H9 (cell line): ENCODE results near the gene PIM3. TPM values are rescaled to one million over a fixed set of nuclear protein-coding genes. Genes with fewer than 3 reads are reported as not detected.

ENCODE experiments used
- DNase-seq: peaks from one replicate; pipeline ENCODE4 v3.0.0-alpha.2; 2017
- H2AFZ ChIP-seq: one replicate; pipeline ENCODE4 v1.6.1; 2013; ENCODE audit warnings: mild to moderate bottlenecking, low read length, control low read depth, moderate library complexity
- H2AK5ac ChIP-seq: 2 replicates; pipeline ENCODE4 v1.6.1; 2013; ENCODE audit warnings: low read length, control low read depth, mixed read lengths; ENCODE audit not compliant: insufficient read length
- H2BK120ac ChIP-seq: one replicate; pipeline ENCODE4 v1.6.1; 2013; ENCODE audit warnings: low read depth, mild to moderate bottlenecking, low read length, control low read depth, inconsistent platforms; ENCODE audit not compliant: poor library complexity, severe bottlenecking
- H2BK12ac ChIP-seq: 2 replicates; pipeline ENCODE4 v1.6.1; 2013; ENCODE audit warnings: low read length, control low read depth, mixed read lengths, low read depth; ENCODE audit not compliant: insufficient read length
- H2BK15ac ChIP-seq: 2 replicates; pipeline ENCODE4 v1.6.1; 2013; ENCODE audit warnings: low read depth, low read length, control low read depth
- H2BK20ac ChIP-seq: one replicate; pipeline ENCODE4 v1.6.1; 2013; ENCODE audit warnings: low read depth, mild to moderate bottlenecking, low read length, control low read depth, inconsistent platforms; ENCODE audit not compliant: poor library complexity, severe bottlenecking
- H2BK5ac ChIP-seq: 2 replicates; pipeline ENCODE4 v1.6.1; 2013; ENCODE audit warnings: low read length, control low read depth, mixed read lengths; ENCODE audit not compliant: insufficient read length
- H3K14ac ChIP-seq: 2 replicates; pipeline ENCODE4 v1.6.1; 2013; ENCODE audit warnings: low read length, control low read depth; ENCODE audit not compliant: insufficient read depth
- H3K18ac ChIP-seq: 2 replicates; pipeline ENCODE4 v1.6.1; 2013; ENCODE audit warnings: low read depth, mild to moderate bottlenecking, mixed read lengths, low read length, control low read depth; ENCODE audit not compliant: insufficient read length
- H3K23ac ChIP-seq: 2 replicates; pipeline ENCODE4 v1.6.1; 2013; ENCODE audit warnings: low read length, control low read depth, mixed read lengths, low read depth; ENCODE audit not compliant: insufficient read length
- H3K23me2 ChIP-seq: 2 replicates; pipeline ENCODE4 v1.6.1; 2013; ENCODE audit warnings: low read depth, mild to moderate bottlenecking, mixed read lengths, low read length, control low read depth; ENCODE audit not compliant: insufficient read length, poor library complexity, severe bottlenecking
- H3K27ac ChIP-seq: 2 replicates; pipeline ENCODE4 v1.5.1; 2013; ENCODE audit warnings: low read length, control low read depth, mixed read lengths, low read depth; ENCODE audit not compliant: insufficient read length
- H3K27me3 ChIP-seq: 2 replicates; pipeline ENCODE4 v1.6.1; 2013; ENCODE audit warnings: low read length, control low read depth, inconsistent platforms; ENCODE audit not compliant: insufficient read depth
- H3K4ac ChIP-seq: 2 replicates; pipeline ENCODE4 v1.6.1; 2013; ENCODE audit warnings: low read depth, mild to moderate bottlenecking, control low read depth, inconsistent platforms, low read length, moderate library complexity
- H3K4me1 ChIP-seq: 2 replicates; pipeline ENCODE4 v1.6.1; 2013; ENCODE audit warnings: low read length, control low read depth, inconsistent platforms; ENCODE audit not compliant: insufficient read depth
- H3K4me2 ChIP-seq: 2 replicates; pipeline ENCODE4 v1.6.1; 2013; ENCODE audit warnings: low read length, control low read depth, mixed read lengths; ENCODE audit not compliant: insufficient read length, insufficient read depth
- H3K56ac ChIP-seq: 2 replicates; pipeline ENCODE4 v1.6.1; 2013; ENCODE audit warnings: low read depth, mild to moderate bottlenecking, mixed read lengths, low read length, control low read depth; ENCODE audit not compliant: insufficient read length
- H3K79me1 ChIP-seq: 2 replicates; pipeline ENCODE4 v1.6.1; 2013; ENCODE audit warnings: low read depth, mild to moderate bottlenecking, moderate library complexity, low read length, control low read depth, inconsistent platforms; ENCODE audit not compliant: insufficient read depth, poor library complexity, severe bottlenecking
- H3K79me2 ChIP-seq: 2 replicates; pipeline ENCODE4 v1.6.1; 2013; ENCODE audit warnings: low read length, control low read depth, inconsistent platforms; ENCODE audit not compliant: insufficient read depth
- H3K9ac ChIP-seq: 2 replicates; pipeline ENCODE4 v1.6.1; 2013; ENCODE audit warnings: low read length, control low read depth, mixed read lengths; ENCODE audit not compliant: insufficient read length; ENCODE audit errors: extremely low read depth
- H3K9me3 ChIP-seq: one replicate; pipeline ENCODE4 v1.6.1; 2013; ENCODE audit warnings: low read depth, low read length, inconsistent platforms; ENCODE audit not compliant: control insufficient read depth
- H3T11ph ChIP-seq: one replicate; pipeline ENCODE4 v1.6.1; 2013; ENCODE audit warnings: mild to moderate bottlenecking, low read length, control low read depth, inconsistent platforms
- H4K20me1 ChIP-seq: one replicate; pipeline ENCODE4 v1.6.1; 2013; ENCODE audit not compliant: control insufficient read depth, insufficient read length, insufficient read depth
- H4K5ac ChIP-seq: 2 replicates; pipeline ENCODE4 v1.6.1; 2013; ENCODE audit warnings: low read depth, mild to moderate bottlenecking, mixed read lengths, low read length, control low read depth; ENCODE audit not compliant: insufficient read length
- H4K8ac ChIP-seq: replicated peaks from 2 replicates; pipeline ENCODE4 v1.6.1; 2013; ENCODE audit warnings: low read length, control low read depth, mixed read lengths, low read depth; ENCODE audit not compliant: insufficient read length
- H4K91ac ChIP-seq: 2 replicates; pipeline ENCODE4 v1.6.1; 2013; ENCODE audit warnings: low read depth, mild to moderate bottlenecking, moderate library complexity, mixed read lengths, low read length, control low read depth; ENCODE audit not compliant: insufficient read length
- H3K27ac Mint-ChIP-seq, 3 experiments: 2 replicates in 2 of 3; 3 replicates in 1 of 3; pipeline ENCODE4 v1.8.0; 2020 to 2021; ENCODE audit warnings: mixed read lengths in 3 of 3, mild to moderate bottlenecking in 1 of 3, moderate library complexity in 1 of 3
- H3K27me3 Mint-ChIP-seq: 2 replicates; pipeline ENCODE4 v1.8.0; 2021; ENCODE audit warnings: low read depth, mild to moderate bottlenecking, moderate library complexity, mixed read lengths
- H3K36me3 Mint-ChIP-seq, 3 experiments: 2 replicates in 2 of 3; 3 replicates in 1 of 3; pipeline ENCODE4 v1.8.0; 2020 to 2021; ENCODE audit warnings: low read depth in 3 of 3, mixed read lengths in 3 of 3; ENCODE audit not compliant: insufficient read depth in 1 of 3
- H3K4me1 Mint-ChIP-seq, 2 experiments: 2 replicates each; pipeline ENCODE4 v1.8.0; 2020; ENCODE audit warnings: mixed read lengths in 2 of 2
- H3K4me3 Mint-ChIP-seq, 2 experiments: 2 replicates in 1 of 2; 3 replicates in 1 of 2; pipeline ENCODE4 v1.8.0; 2020 to 2021; ENCODE audit warnings: mild to moderate bottlenecking in 2 of 2, mixed read lengths in 2 of 2, moderate library complexity in 1 of 2
- H3K9me3 Mint-ChIP-seq, 2 experiments: 2 replicates in 1 of 2; 3 replicates in 1 of 2; pipeline ENCODE4 v1.8.0; 2020; ENCODE audit warnings: mild to moderate bottlenecking in 2 of 2, mixed read lengths in 2 of 2, moderate library complexity in 1 of 2
- WGBS: extraction: QIAGEN DNeasy Blood & Tissue Kit; methylation state at CpG from one replicate; pipeline ENCODE4 v1.1.7; 2013; ENCODE audit warnings: missing lambda C conversion rate, low lambda C conversion rate, mixed read lengths; ENCODE audit not compliant: insufficient read length; ENCODE audit errors: extremely low coverage; 5-methylcytosine and 5-hydroxymethylcytosine counted together
- total RNA-seq: library from RNA; stranded (reverse); gene quantifications from 2 replicates; pipeline ENCODE4 v1.2.1, GENCODE V29; 2021
- TF ChIP-seq, protein P1 (sequence below): fragments of 200-600 bp; sonication (generic); conservative IDR thresholded peaks from 3 replicates; pipeline ENCODE4 v1.8.0; 2021; ENCODE audit warnings: antibody characterized with exemption, mild to moderate bottlenecking

The PIM3 gene
- total RNA-seq, 1 experiment from 2014 or later, result 43.4 TPM

- no peaks in the 10 kb centered on the region for H4K20me1 ChIP-seq
- no peak overlapping the region for H4K8ac ChIP-seq
- H3K9me3 ChIP-seq, result no peaks in the 10 kb centered on the region
- H3K27ac Mint-ChIP-seq, result no peak overlapping the region
- H3K23ac ChIP-seq, result no peak overlapping the region
- no peak overlapping the region for H2BK5ac ChIP-seq
- no peaks in the 10 kb centered on the region for H3K79me1 ChIP-seq
- no peaks in the 10 kb centered on the region for H3K79me2 ChIP-seq
- peaks cover 9% of the 10 kb centered on the region; the same call in 1 of the 2 replicates for H3K27me3 ChIP-seq
- H3K9ac ChIP-seq, result no peak overlapping the region
- no peak for DNase-seq
- H3K18ac ChIP-seq, result no peak overlapping the region
- no peak overlapping the region for H4K91ac ChIP-seq
- H3K4me2 ChIP-seq, result no peak overlapping the region
- no peak overlapping the region for H3K27ac ChIP-seq
- H2AFZ ChIP-seq, result no peak overlapping the region
- WGBS, result no CpG with 5 or more reads among the region's 7 CpGs
- peaks cover 4% of the 10 kb centered on the region for H3K23me2 ChIP-seq
- H3K14ac ChIP-seq, result no peak overlapping the region
- H3K27me3 Mint-ChIP-seq, result peaks cover 32% of the 10 kb centered on the region
- peaks cover 11 to 21% of the 10 kb centered on the region in 2 experiments; a peak in 3 of 4 replicates for H3K4me1 Mint-ChIP-seq
- no peaks in the 10 kb centered on the region; a peak in 1 of 7 replicates for H3K36me3 Mint-ChIP-seq
- H3K4me1 ChIP-seq, result no peaks in the 10 kb centered on the region
- TF ChIP-seq, protein P1, sequence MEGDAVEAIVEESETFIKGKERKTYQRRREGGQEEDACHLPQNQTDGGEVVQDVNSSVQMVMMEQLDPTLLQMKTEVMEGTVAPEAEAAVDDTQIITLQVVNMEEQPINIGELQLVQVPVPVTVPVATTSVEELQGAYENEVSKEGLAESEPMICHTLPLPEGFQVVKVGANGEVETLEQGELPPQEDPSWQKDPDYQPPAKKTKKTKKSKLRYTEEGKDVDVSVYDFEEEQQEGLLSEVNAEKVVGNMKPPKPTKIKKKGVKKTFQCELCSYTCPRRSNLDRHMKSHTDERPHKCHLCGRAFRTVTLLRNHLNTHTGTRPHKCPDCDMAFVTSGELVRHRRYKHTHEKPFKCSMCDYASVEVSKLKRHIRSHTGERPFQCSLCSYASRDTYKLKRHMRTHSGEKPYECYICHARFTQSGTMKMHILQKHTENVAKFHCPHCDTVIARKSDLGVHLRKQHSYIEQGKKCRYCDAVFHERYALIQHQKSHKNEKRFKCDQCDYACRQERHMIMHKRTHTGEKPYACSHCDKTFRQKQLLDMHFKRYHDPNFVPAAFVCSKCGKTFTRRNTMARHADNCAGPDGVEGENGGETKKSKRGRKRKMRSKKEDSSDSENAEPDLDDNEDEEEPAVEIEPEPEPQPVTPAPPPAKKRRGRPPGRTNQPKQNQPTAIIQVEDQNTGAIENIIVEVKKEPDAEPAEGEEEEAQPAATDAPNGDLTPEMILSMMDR, result no peak
- no peak overlapping the region for H3K4me3 Mint-ChIP-seq
- no peak overlapping the region for H3K56ac ChIP-seq
- no peak overlapping the region for H2AK5ac ChIP-seq
- no peak overlapping the region for H2BK20ac ChIP-seq
- H2BK12ac ChIP-seq, result no peak overlapping the region
- no peak overlapping the region for H2BK15ac ChIP-seq
- H4K5ac ChIP-seq, result no peak overlapping the region
- H3K4ac ChIP-seq, result no peak overlapping the region
- no peaks in the 10 kb centered on the region; a peak in 2 of 5 replicates for H3K9me3 Mint-ChIP-seq
- H3T11ph ChIP-seq, result no peak overlapping the region
- no peak overlapping the region for H2BK120ac ChIP-seq
Measured at GRCh38 chr22:50002791-50003190, 42.2 kb downstream of the PIM3 start.
